Astrocyte of the spinal cord (primary cell): ENCODE results near the gene ATP1B3.

ENCODE experiments used
- DNase-seq: peaks from one replicate; pipeline ENCODE4 v3.0.0; 2011; ENCODE audit warnings: low read depth, low spot score
- H3K4me3 ChIP-seq: 2 replicates; pipeline ENCODE4 v1.5.1; 2011; ENCODE audit warnings: low read depth, mild to moderate bottlenecking, low read length, moderate library complexity
- in situ Hi-C: cut with HindIII; loops from 2 replicates; pipeline ENCODE4 v1.10.0; 2017; ENCODE audit warnings: low sequenced_read_pairs
- TF ChIP-seq, protein P1 (sequence below): IDR thresholded peaks from 2 replicates; pipeline ENCODE4 v1.5.1; 2012; ENCODE audit warnings: low read depth, mild to moderate bottlenecking, low read length, inconsistent platforms

ATP1B3 gene

DNA sequence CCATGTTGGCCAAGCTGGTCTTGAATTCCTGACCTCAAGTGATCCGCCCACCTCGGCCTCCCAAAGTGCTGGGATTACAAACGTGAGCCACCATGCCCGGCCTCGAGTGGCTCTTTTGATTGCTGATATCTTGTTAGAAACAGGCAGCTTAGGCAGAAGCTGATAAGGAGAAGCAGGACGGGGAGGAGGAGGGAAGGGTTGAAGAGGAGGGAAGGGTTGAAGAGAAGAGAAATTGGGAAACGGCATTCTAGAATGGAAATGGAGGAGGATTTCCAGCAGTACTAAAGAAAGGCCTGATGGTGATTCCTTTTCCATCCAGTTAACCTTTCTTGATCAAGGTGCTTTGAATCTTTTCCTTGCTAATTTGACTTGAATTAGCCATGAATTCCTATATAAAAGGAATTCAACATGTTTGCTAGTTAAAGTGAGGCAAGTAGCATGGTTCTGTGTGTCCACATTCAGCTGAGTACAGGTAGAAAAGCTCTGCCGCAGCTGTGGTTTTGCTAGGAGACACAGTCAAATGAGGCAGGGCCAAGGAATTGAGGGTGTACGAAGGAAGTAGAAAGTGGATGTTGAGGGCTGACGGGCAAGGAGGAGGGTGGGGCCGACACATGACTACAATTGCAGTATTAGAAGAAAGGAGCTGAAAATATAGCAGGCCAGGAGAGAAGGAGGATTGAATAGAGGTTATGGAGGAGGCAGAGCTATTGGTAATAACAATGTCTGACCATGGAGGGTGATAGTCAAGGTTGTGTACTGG, 27.2 kb upstream of the ATP1B3 start:
- in situ Hi-C loops, result no loop called here
- DNase-seq, result no peak
- H3K4me3 ChIP-seq, result no peak overlapping the region
- TF ChIP-seq, protein P1, sequence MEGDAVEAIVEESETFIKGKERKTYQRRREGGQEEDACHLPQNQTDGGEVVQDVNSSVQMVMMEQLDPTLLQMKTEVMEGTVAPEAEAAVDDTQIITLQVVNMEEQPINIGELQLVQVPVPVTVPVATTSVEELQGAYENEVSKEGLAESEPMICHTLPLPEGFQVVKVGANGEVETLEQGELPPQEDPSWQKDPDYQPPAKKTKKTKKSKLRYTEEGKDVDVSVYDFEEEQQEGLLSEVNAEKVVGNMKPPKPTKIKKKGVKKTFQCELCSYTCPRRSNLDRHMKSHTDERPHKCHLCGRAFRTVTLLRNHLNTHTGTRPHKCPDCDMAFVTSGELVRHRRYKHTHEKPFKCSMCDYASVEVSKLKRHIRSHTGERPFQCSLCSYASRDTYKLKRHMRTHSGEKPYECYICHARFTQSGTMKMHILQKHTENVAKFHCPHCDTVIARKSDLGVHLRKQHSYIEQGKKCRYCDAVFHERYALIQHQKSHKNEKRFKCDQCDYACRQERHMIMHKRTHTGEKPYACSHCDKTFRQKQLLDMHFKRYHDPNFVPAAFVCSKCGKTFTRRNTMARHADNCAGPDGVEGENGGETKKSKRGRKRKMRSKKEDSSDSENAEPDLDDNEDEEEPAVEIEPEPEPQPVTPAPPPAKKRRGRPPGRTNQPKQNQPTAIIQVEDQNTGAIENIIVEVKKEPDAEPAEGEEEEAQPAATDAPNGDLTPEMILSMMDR, result no peak

DNA sequence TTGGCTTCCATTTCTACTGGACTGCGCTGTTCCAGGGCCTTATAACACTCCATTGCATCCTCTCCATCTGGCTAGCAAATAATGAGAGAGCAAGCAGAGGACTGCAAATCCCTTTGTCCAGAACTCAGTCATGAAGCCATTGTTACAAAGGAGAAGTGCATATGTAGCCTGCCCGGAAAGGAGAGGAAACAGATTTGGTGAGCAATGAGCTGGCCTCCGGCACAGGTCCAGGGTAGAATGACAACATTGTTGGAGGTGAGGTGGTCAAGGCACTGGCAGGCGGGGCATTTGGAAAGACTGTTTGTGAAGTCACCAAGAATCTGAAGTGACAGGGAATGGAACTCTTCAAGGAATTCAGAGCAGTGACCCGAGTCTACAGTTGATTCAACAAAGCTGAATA, 25.0 kb upstream of the ATP1B3 start:
- in situ Hi-C loops, result no loop called here
- H3K4me3 ChIP-seq, result no peak overlapping the region
- TF ChIP-seq, protein P1, result no peak
- DNase-seq, result no peak

DNA sequence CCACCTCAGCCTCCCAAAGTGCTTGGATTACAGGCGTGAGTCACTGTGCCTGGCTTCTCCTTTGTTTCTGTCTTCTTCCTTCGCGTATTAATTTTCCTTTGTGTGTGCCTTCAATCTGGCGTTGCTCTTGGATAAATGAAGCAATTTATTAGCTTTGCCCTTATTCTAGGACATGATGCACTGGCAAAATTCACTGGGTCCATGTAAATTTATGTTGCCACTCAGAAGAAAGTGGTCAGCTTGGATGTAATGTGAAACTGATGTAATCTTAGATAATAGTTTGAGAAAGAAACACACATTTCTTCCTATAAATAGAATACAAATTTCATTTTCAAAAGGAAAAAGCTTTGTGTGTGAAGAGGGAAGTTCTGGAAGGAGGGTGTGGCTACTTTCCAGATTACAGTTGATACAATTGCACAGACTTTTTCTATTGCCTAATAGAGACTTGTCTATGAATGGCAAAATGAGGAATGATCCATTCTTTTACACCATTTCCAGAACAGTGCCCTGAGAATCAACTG, 23.3 kb upstream of the ATP1B3 start:
- in situ Hi-C loops, result no loop called here
- TF ChIP-seq, protein P1, result no peak
- DNase-seq, result no peak

DNA sequence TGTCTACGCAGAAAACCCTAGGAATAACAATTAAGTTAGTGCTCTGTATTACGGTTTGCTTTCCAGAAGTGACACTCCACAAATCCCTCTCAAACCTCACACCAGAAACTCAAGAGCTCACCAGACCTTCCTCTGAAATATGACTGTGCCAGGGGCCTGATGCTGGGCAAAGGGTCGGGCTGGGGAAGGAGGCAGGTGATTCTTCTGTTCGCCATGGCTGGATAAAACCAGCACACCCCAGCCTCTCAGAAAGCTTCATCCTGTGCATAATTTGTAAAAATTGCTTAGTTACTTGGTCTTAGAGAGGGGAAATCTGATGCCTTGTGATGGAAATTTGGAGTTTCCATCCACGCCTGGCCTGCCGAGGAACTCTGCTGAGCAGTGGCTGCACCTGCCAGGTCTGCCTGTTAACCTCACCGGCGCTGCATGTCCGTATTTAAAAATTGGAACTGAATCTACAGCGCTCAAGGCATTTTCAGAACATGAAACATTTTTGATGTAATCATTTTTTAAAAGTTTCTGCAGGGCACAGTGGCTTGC, 22.7 kb upstream of the ATP1B3 start:
- H3K4me3 ChIP-seq, result no peak overlapping the region
- no peak for DNase-seq
- TF ChIP-seq, protein P1, result no peak
- in situ Hi-C loops, result no loop called here

More for the DNA sequence above, 23.3 kb upstream of the ATP1B3 start:
- H3K4me3 ChIP-seq, result no peak overlapping the region

DNA sequence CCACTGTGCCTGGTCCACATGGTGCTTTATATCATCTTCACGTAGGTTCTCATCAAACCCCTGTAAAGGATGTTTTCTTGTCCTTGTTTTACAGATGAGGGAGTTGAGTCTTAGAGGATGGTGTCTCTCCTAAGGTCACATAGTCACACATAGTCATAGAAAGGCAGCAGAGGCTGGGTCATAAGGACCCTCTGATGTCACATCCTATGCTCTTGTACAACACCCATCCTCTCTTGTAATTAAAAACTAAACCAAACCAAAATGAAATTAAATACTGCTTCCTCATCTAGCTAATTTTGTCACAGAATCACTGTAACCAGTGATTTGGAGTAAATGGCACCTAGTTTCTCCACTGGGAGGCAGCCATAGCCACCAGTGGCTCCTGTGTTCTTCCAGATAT, 21.8 kb upstream of the ATP1B3 start:
- TF ChIP-seq, protein P1, result no peak
- in situ Hi-C loops, result no loop called here
- H3K4me3 ChIP-seq, result no peak overlapping the region
- DNase-seq, result no peak

DNA sequence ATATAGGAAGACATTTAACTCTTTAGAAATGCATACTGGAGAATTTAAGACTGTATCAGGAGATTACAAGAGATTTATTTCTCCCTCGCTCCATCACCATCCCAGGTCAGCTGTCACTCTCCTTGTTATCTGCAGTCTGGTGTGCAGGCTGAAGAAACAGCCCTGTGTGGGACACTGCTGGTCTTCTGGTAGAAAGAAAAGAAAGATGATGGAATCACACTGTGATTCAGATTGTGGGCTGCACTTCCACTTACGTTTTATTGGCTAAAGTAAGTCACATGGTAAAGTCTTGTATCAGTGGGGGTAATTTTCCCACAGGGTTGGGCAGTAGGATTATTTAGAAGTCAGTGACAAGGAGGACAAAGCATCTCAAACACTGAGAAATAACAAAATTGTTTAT, 18.1 kb upstream of the ATP1B3 start:
- H3K4me3 ChIP-seq, result no peak overlapping the region
- TF ChIP-seq, protein P1, result no peak
- in situ Hi-C loops, result no loop called here
- no peak for DNase-seq
